Cardiac muscle cell (in vitro differentiated cells and primary cell): ENCODE results near the gene INHBB. TPM values are rescaled to one million over a fixed set of nuclear protein-coding genes. Genes with fewer than 3 reads are reported as not detected.
"Not testable (repeated sequence)": the region's sequence is repeated elsewhere in the genome, so short reads cannot be mapped to it uniquely, and the experiment has no call there.

Experiments used
- DNase-seq, 2 donors: peaks; one replicate each; pipeline versions ENCODE4 v3.0.0 to v3.0.0-alpha.2; 2010 to 2017; ENCODE audit warnings: low read depth in 1 of 2, low spot score in 1 of 2
- H3K27ac ChIP-seq: fragments of 200-600 bp; sonication (generic); 2 replicates; pipeline ENCODE4 v1.5.1; 2016
- H3K27me3 ChIP-seq: fragments of 200-600 bp; sonication (generic); 2 replicates; pipeline ENCODE4 v1.6.0; 2016; ENCODE audit warnings: control low read depth
- H3K36me3 ChIP-seq: fragments of 200-600 bp; sonication (generic); 2 replicates; pipeline ENCODE4 v1.5.1; 2016; ENCODE audit warnings: control low read depth
- H3K4me1 ChIP-seq: fragments of 200-600 bp; sonication (generic); 2 replicates; pipeline ENCODE4 v1.8.1; 2017; ENCODE audit warnings: low read depth, mild to moderate bottlenecking, mixed run types
- H3K4me3 ChIP-seq: fragments of 200-600 bp; sonication (generic); 2 replicates; pipeline ENCODE4 v1.5.1; 2016; ENCODE audit warnings: mild to moderate bottlenecking
- H3K9me3 ChIP-seq: fragments of 200-600 bp; sonication (generic); 2 replicates; pipeline ENCODE4 v1.5.1; 2017; ENCODE audit warnings: low read depth, mild to moderate bottlenecking, control low read depth
- CTCF ChIP-seq: IDR thresholded peaks from 2 replicates; pipeline ENCODE4 v1.5.1; 2012; ENCODE audit warnings: low read depth, mild to moderate bottlenecking, low read length
- polyA plus RNA-seq: library from polyadenylated mRNA; unstranded; fragments of >200 nt; fragmentation: Nextera tagmentation; extraction: Ambion mirVana; gene quantifications from 2 replicates; pipeline ENCODE4 v1.2.1, GENCODE V29; 2016
- total RNA-seq: library from RNA; depleted of rRNA; stranded (reverse); fragments of >200 nt; gene quantifications from 2 replicates; pipeline ENCODE4 v1.2.3, GENCODE V29; 2016

The INHBB gene
- total and polyA plus RNA-seq, 2 experiments from 2014 or later, result not detected

GRCh38 chr2:120390381-120391055, 44.6 kb downstream of the INHBB start:
- DNase-seq, result no peak

DNA sequence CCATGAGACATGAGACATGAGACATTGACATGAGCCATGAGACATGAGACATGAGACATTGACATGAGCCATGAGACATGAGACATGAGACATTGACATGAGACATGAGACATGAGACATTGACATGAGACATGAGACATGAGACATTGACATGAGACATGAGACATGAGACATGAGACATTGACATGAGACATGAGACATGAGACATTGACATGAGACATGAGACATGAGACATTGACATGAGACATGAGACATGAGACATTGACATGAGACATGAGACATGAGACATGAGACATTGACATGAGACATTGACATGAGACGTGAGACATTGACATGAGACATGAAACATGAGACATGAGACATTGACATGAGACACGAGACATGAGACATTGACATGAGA, 45.4 kb downstream of the INHBB start:
- not testable (repeated sequence) for H3K9me3 ChIP-seq, H3K36me3 ChIP-seq, H3K4me1 ChIP-seq, H3K27me3 ChIP-seq, DNase-seq, H3K27ac ChIP-seq, H3K4me3 ChIP-seq

More at GRCh38 chr2:120390381-120391055, 44.6 kb downstream of the INHBB start:
- Histone ChIP-seq H3K36me3 (no peaks in the 10 kb centered on the region), H3K27ac (no peak overlapping the region), H3K27me3 (no peaks in the 10 kb centered on the region), H3K4me3 (no peak overlapping the region), H3K9me3 (no peaks in the 10 kb centered on the region), H3K4me1 (peaks cover 3% of the 10 kb centered on the region)
- no peak for TF ChIP-seq CTCF

DNA sequence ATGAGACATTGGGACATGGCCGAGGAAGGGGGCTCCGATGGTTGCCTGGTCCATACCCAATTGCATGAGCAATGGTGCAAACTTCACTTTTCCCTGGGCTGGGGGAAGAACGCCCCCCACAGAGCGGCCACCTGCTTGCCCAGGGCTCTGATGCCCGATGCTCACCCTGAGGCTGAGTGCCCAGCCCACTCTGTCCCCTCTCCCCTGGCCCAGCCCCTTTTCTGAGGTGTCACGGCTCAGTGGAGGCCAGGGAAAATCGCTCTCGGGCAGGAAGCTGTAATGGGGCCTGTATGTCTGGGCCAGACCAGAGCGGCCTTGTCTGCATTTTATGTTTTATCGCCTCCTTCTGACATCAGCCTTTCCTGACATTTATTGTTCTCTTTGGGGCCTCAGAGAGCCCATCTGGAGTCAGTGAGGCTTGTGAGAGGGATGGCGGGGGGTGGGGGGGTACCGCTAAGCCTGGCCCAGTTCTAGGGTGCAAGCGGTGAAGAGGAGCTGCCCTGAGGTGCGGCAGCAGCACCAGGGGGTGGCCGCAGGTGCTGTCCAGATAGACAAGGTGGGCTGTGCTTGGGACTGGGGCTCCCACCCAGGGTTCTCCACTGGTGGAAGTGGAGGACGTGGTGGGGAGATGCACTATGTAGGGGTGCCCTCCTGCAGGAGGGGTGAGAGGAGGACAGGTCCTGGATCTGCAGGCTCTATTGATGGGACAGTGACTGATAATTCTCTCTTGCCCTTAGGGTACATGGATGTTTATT, 46.2 kb downstream of the INHBB start:
- peaks cover 9% of the 10 kb centered on the region for H3K4me1 ChIP-seq
- no peak for DNase-seq
- H3K36me3 ChIP-seq, result no peaks in the 10 kb centered on the region
- no peaks in the 10 kb centered on the region for H3K27me3 ChIP-seq
- H3K4me3 ChIP-seq, result no peak overlapping the region
- no peak for TF ChIP-seq CTCF
- no peak overlapping the region for H3K27ac ChIP-seq
- H3K9me3 ChIP-seq, result no peaks in the 10 kb centered on the region

DNA sequence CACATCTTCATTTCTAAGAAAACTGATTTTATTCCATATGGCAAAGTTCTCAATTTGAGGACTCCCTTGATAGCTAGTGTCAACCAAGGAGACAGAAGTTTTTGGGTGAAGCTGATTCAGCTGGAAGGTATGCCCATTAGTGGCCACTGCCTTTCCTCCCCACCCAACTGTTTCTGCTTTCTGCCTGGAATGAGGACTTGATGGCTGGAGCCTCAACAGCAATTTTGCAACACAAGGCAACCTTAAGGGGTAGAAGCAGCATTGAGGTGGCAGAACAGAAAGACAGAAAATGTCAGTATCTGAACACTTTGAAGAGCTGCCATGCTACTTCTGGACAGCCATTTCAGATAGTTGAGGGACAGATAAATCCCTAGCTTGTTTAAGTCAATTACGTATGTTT, 47.0 kb downstream of the INHBB start:
- no peak for TF ChIP-seq CTCF
- H3K27ac ChIP-seq, result no peak overlapping the region
- no peaks in the 10 kb centered on the region for H3K36me3 ChIP-seq
- DNase-seq, result no peak
- H3K4me1 ChIP-seq, result peaks cover 9% of the 10 kb centered on the region
- no peaks in the 10 kb centered on the region for H3K9me3 ChIP-seq
- H3K4me3 ChIP-seq, result no peak overlapping the region
- H3K27me3 ChIP-seq, result no peaks in the 10 kb centered on the region

DNA sequence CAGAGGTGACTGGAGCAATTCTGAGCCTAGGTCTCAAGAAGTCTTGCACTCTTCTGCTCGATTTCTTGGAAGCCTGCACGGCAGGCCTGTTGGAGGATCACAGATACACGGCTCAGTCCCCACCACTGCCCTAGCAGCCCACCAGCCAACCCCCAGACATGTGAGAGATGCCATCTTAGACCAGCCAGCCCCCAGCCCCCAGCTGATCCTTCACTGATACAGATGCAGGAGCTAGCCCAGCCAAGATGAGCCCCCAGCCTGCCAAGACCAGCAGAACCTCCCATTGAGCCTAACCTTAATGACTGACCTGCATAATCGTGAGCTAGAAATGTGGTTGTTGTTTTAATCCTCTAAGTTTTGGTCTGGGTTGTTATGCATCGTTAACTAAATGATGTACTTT, 47.5 kb downstream of the INHBB start:
- no peak for TF ChIP-seq CTCF
- Histone ChIP-seq H3K4me1 (peaks cover 9% of the 10 kb centered on the region), H3K36me3 (no peaks in the 10 kb centered on the region), H3K4me3 (no peak overlapping the region), H3K27me3 (no peaks in the 10 kb centered on the region), H3K9me3 (no peaks in the 10 kb centered on the region), H3K27ac (no peak overlapping the region)
- no peak for DNase-seq

GRCh38 chr2:120394764-120395163, 48.8 kb downstream of the INHBB start:
- DNase-seq, result no peak
- H3K9me3 ChIP-seq, result no peaks in the 10 kb centered on the region
- TF ChIP-seq CTCF, result no peak
- peaks cover 9% of the 10 kb centered on the region for H3K4me1 ChIP-seq
- no peak overlapping the region for H3K4me3 ChIP-seq
- H3K36me3 ChIP-seq, result no peaks in the 10 kb centered on the region
- H3K27me3 ChIP-seq, result peaks cover 2% of the 10 kb centered on the region
- H3K27ac ChIP-seq, result no peak overlapping the region
